ENCODE data around the gene RBM3.
"Not testable (repeated sequence)": the region's sequence is repeated elsewhere in the genome, so short reads cannot be mapped to it uniquely, and the experiment has no call there.

The RBM3 gene

DNA sequence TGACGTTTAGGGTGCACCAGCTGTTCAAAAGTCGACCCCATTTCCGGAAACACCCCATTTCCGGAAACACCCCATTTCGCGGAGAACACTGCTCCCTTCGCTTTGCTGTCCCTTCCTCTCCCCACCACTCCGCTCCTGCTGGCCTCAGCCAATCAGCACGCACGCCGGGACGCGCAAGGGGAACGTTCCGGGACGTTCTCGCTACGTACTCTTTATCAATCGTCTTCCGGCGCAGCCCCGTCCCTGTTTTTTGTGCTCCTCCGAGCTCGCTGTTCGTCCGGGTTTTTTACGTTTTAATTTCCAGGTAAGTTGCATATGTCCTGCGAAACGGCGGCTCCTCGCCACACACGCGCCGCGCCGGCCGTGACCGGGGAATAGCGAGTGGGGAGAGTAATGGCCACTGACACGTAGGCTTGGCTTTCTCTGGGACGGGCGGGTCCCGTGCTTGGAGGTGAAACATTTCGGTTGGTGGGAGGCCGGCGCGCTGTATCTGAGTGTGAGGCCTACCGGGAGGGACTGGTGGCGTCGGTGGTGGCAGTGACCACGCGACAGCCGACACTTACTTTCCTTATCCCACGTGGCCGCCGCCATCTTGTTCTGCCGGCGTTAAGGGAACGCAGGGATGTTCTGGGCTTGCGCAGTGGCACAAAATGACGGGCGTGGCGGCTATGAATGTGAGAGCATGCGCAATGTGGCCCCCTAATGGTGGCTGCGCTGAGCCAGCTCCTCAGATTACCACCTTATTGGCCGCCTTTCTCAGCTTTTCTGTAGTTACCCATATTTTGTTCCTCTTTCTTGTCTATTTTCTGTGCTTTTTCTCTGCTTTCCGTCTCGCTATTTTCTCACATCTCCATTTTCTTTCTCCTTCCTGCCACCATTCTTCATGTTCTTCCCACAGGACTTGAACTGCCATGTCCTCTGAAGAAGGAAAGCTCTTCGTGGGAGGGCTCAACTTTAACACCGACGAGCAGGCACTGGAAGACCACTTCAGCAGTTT lies at the start of gene RBM3:
RBM3 (plus strand) TSS at position 215 of the 997 bp plus-strand sequence; CDS start at position 912, 697 bp downstream.
- ATAC-seq (peak; percentile 94), DNase-seq (peak; percentile 88)

DNA sequence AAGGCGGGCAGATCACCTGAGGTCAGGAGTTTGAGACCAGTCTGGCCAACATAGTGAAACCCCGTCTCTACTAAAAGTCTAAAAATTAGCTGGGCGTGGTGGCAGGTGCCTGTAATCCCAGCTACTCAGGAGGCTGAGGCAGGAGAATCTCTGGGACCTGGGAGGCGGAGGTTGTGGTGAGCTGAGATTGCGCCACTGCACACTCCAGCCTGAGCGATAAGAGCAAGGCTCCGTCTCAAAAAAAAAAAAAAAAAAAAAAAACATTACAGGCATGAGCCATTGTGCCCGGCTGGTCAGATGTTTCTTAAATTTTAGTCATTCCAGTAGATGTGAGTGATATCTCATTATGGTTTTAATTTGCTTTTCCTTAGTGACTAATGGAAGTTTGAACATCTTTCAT lies 48.4 kb upstream of the RBM3 start:
- ATAC-seq, DNase-seq: not testable (repeated sequence)

DNA sequence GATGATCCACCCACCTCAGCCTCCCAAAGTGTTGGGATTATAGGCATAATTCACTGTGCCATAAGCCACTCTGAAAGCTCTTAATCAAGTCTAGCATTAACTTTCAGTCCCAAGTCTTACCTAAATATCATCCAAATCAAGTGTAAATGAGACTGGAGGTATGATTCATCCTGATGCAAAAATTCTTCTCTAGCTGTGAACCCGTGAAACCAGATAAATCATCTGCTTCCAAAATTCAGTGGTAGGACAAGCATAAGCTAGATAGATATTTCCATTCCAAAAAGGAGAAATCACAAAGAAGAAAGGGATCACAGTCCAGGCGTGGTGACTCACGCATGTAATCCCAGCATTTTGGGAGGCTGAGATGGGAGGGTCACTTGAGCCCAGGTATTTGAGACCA lies 43.5 kb upstream of the RBM3 start:
- DNase-seq (no peak), ATAC-seq (no peak)

DNA sequence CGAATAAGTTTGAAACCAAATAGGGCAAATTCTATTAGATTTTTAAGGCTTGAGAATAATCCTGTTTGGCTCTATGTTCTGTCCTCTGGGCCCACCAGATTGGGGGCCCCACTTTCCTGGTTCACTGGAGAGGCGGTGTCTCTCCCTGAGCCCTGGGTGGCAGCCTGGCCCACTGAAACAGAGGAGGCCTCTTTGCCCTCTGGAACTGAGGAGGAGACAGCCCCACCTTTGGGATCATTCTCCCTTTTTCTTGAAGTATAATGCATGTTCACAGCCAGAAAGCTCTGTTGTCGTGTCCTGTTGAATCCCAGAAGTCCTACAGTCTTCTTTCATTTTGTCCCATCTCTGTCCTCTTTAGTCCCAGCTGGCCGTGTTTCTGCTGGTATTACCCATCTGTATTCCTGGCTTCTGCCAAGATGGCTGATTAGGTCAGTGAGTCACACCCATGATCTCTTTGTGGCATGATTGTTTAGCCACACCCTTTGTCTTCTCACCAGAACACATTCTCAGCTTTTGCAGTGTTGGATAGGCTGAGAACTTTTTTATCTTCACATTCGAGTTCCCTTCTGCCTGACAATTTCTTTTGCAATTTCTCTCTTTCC lies 42.8 kb upstream of the RBM3 start:
- no peak for DNase-seq
- peak; percentile 58 for ATAC-seq

DNA sequence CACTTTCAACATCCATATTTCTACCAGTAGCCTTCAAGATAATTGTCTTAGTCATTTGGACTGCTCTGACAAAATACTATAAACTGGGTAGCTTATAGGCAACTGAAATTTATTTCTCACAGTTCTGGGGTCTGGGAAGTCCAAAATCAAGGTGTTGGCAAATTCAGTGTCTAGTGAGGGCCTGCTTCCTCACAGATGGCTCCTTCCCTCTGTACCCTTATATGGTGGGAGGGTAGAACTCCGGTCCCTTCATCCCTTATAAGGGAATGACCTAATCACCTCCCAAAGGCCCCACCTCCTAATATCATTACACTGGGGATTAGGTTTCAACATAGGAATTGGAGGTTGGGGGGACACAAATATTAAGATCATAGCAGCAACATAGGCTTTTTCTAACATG lies 42.1 kb upstream of the RBM3 start:
- ATAC-seq (no peak), DNase-seq (no peak)

DNA sequence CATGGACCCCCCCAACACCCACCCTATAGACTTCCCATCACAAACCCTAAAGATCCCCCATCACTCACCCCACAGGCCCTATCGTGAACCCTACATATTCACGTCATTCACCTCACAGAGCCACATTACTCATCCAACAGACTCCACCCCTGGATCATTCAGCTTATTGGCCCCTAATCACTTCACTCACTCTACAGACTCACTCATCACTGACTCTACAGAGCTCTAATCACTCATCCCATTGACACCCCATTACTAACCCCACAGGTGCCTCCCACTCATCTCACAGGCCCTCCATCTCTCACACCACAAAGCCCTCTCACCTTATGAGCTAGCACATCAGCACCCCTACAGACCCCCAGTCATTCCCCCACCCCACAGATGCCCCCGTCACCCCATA lies 41.1 kb upstream of the RBM3 start:
- ATAC-seq (no peak), DNase-seq (no peak)

DNA sequence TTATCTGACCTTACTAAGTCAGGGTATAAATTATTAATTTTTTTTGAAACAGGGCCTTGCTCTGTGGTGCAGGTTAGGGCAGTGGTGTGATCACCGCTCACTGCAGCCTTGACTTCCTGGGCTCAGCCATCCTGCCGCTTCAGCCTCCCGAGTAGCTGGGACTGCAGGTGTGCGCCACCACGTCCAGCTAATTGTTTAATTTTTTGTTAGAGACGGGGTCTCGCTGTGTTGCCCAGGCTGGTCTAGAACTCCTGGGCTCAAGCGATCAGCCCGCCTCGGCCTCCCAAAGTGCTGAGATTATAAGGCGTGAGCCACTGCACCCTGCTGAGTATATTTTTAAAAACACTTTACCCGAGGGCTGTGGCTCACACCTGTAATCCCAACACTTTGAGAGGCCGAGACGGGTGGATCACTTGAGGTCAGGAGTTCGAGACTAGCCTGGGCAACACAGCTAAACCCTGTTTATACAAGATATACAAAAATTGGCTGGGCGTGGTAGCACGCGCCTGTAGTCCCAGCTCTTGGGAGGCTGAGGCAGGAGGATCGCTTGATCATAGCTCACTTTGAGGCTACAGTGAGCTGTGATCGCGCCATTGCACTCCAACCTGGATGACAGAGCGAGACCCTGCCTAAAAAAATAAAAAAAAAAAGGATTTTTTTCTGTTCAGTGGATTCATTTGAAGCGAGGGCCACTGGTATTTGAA lies 35.5 kb upstream of the RBM3 start:
- no peak for ATAC-seq
- no peak for DNase-seq

DNA sequence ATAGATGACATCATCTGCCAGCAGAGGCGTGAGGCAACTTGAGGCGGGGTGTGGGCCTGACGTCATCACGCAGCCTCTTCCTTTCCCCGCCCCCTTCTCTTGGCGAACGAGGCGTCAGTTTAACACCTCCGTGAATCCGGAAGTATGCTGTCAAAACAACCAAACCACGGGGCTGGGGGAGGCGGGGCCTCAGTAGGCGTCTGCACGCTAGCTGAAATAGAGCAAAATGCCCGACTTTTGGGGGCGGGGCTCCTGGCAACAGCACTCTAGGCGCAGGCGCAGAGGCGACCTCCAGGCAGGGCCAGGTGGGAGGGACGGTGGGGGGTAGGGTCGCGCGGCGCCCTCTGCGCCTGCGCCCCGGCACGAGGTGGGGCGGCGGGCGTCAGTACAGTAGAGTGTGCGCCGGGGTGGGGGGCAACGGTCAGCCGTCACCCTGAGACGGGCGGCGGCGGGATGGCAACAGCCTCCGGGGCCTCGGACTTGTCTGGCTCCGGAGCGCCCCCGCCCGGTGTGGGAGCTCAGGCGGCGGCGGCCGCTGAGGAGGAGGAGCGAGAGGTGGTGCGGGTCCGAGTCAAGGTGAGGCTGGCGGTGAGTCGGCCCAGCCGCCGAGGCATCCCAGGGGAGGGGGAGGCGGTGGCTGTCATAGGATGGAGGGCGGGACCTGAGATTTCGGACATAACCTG lies 34.8 kb upstream of the RBM3 start, which contains the start of gene TBC1D25:
TBC1D25 (plus strand) TSS at position 370 of the 683 bp plus-strand sequence; CDS start at position 454, 84 bp downstream.
- ATAC-seq (peak; percentile 85), DNase-seq (peak; percentile 95)

DNA sequence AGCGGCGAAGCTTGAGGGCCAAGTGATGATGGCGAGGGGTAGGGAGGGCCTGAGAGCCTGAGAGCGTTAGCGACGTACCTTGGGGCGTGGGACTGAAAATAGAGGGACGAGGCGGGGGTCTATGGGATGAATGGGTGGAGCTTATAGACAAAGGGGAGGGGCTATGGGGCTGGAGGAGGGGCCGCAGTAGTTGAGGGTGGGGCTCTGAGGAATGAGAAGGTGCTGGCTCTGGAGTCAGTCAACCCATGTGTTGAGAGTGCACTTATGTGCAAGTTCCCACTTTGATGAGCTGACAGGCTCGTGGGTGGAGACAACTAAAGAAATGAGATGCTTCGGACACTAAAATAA lies 34.3 kb upstream of the RBM3 start:
- ATAC-seq (peak; percentile 63), DNase-seq (peak; percentile 56)

DNA sequence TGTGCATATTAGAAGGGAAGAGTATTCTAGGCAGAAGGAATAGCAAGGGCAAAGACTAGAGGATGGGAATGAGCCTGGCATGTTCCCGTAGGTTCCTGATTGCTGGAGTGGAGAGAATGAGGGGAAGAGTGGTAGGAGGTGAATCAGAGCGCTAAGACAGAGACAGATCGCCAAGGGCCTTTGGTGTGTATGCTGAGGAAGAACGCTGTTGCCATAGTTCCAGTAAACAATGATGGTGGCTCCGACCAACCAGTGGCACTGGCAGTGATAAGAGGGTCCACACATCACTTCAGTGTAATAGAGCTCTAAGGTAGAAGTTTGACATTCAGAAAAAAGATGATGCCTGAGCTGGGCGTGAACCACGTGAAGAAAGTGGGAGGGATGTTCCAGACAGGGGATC lies 33.8 kb upstream of the RBM3 start:
- no peak for DNase-seq
- no peak for ATAC-seq

DNA sequence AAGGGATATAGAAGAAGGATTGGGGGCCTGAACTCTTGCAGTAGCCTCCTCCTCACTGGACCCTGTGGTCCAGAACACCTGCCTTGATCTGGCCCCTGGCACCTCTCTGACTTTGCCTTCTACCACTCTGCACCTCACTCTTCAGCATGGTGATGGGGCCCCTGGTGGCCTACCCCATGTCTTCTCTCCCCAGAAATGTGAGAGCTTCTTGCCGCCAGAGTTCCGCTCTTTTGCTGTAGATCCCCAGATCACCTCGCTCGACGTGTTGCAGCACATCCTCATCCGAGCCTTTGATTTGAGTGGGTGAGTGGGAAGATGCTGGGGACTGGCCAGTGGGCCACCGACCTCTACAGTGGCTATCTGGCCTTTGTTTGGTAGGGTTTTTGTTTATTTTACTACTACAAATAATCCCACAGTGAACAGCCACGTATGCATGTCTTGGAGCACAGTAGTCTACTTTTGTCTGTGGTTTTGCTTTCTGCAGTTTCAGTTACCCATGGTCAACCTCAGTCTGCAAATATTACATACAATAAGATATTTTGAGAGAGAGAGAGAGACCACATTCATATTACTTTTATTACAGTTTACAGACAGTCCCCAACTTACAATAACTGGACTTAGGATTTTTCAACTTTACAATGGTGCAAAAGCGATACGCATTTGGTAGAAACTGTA lies 33.0 kb upstream of the RBM3 start:
- no peak for ATAC-seq

DNA sequence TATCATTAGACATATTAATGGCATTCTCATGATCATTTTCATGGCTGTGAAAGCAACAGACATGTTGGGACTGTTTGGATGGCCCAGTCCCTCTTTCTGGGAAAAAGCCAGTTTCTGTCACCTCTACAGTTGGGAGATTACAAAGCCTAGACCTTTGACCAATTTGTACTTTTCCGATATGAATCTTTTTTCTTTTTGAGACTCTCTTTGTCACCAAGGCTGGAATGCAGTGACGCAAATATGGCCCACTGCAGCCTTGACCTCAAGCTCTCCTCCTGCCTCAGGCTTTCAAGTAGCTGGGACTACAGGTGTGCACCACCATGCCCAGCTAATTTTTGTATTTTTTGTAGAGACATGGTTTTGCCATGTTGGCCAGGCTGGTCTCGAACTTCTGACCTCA lies 25.4 kb upstream of the RBM3 start:
- DNase-seq (no peak), ATAC-seq (no peak)

More for the DNA sequence above, 33.0 kb upstream of the RBM3 start:
- no peak for DNase-seq

DNA sequence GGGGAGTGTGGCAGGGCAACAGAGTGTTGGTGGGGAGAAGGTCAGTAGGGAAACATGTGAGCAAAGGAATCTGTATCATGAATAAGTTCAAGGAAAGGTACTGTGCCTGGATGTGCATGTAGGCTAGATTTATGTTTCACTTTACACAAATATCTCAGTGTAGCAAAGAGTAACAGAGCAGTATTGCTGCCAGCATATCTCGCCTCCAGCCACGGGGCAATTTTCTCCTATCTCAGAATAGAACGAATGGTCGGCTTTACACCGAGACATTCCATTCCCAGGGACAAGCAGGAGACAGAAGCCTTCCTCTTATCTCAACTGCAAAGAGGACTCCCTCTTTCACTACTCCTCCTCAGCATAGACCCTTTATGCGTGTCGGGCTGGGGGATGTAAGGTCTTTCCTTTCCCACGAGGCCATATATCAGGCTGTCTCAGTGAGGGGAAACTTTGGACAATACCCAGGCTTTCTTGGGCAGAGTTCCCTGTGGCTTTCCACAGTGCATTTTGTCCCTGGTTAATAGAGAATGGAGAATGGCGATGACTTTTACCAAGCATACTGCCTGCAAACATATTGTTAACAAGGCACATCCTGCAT lies 18.5 kb upstream of the RBM3 start:
- not testable (repeated sequence) for DNase-seq, ATAC-seq

DNA sequence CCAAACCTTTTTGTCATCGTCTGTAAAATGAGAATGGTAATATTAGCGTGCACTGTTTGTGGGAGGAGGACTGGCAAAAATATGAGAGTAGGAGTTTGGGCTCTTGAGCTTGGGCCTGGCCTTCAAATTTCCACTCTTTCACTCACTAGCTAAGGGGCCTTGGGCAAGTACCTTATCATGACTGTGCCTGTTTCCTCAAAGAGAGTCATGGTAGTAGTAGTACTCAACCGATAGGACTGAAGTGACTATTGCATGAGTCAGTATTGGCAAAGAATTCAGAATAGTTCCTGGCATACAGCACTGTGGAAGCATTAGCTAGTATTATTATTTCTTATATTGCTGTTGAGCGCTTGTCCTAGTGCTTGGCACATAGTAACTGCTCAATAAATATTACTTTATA lies 16.0 kb upstream of the RBM3 start:
- peak; percentile 84 for ATAC-seq
- no peak for DNase-seq

DNA sequence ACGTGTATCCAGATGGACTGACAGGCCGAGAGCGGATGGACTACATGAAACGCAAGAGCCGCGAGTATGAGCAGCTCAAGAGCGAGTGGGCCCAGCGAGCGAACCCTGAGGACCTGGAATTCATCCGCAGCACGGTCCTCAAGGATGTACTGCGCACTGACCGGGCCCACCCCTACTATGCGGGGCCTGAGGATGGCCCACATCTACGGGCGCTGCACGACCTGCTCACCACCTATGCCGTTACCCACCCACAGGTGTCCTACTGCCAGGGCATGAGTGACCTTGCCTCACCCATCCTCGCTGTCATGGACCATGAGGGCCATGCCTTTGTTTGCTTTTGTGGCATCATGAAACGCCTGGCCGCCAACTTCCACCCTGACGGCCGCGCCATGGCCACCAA lies 14.6 kb upstream of the RBM3 start:
- no peak for ATAC-seq

DNA sequence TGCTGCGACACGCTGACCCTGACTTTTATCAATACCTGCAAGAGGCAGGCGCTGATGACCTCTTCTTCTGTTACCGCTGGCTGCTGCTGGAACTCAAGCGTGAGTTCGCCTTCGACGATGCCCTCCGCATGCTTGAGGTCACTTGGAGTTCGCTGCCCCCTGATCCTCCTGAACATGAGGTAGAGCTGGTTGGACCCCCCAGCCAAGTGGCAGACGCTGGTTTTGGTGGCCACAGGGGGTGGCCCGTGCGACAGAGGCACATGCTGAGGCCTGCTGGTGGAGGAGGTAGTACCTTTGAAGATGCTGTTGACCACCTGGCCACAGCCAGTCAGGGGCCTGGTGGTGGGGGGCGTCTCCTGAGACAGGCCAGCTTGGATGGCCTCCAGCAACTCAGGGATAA lies 14.2 kb upstream of the RBM3 start:
- no peak for ATAC-seq
- DNase-seq = no peak

More for the DNA sequence above, 14.6 kb upstream of the RBM3 start:
- DNase-seq = no peak

DNA sequence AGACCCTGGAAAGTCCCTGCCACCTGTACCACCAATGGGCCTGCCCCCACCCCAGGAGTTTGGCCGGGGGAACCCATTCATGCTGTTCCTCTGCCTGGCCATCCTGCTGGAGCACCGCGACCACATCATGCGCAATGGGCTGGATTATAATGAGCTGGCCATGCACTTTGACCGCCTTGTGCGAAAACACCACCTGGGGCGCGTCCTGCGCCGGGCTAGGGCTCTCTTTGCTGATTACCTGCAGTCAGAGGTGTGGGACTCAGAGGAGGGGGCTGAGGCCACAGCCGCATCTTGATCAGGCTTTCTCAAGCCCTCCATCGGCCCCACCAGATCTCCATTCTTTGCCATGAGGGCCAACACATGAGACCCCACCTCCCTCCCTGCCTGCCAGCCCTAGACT lies 13.6 kb upstream of the RBM3 start:
- ATAC-seq (no peak), DNase-seq (no peak)

DNA sequence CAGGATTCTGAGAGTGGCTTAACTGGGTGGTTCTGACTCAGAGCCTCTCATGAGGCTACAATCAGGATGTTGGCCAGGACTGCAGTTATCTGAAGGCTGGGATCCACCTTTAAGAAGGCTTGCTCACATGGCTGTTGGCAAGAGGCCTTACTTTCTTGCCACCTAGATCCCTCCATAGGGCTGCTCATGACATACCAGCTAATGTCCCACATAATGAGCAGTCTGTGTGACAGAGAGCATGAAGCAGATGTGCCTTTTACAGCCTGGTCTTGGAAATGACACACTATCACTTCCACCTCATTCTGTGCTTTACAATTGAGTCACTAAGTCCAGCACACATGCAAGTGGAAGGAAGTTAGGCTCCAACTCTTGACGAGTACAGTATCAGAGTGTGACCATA lies 4.3 kb upstream of the RBM3 start:
- ATAC-seq (peak; percentile 58), DNase-seq (no peak)

DNA sequence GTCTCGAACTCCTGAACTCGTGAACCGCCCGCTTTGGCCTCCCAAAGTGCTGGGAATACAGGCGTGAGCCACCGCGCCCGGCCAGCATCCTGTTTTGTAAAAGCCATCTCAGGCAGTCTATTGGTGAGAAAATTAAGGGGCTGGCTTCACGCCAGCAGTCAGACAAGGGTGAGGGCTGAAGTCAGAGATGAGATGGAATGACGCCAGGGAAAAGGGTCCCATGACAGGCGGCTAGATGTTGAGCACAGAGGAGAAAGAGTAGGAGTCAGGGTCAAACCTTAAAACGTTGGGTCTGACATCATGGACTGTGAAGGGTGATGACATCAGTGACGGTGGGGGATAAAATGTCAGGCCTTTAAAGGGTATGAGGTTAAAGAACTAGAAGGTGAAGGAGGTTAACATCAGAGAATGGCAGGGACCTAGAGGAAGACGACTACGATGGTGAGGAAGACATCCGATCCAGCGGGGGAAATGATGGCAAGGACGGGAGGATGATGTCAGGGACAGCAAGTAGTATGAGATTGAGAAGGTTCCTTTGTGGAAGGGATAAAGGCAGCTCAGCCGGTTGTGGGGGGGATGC lies 504 bp upstream of the RBM3 start:
- DNase-seq = peak; percentile 17

DNA sequence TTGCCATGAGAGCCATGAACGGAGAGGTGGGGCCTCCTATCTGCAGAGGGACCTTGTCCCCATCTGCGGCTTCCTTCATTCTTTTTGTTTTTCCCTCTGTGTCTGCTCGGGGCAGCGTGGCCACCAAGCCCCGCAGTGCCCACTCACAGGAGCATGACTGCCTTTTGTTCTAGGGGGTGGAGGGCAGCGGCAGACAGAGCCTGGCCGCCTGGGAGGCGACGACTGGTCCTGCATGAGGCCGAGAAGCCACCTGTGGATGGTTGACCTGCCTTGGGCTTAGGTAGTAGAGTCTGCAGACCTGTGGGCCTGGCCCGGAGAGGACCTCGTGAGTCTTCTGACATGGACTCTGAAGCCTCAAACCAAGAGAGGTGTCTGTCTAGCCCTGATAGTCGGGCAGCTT lies 1.4 kb downstream of the RBM3 start:
- ATAC-seq (no peak), DNase-seq (no peak)

More for the DNA sequence above, 504 bp upstream of the RBM3 start:
- ATAC-seq = no peak

DNA sequence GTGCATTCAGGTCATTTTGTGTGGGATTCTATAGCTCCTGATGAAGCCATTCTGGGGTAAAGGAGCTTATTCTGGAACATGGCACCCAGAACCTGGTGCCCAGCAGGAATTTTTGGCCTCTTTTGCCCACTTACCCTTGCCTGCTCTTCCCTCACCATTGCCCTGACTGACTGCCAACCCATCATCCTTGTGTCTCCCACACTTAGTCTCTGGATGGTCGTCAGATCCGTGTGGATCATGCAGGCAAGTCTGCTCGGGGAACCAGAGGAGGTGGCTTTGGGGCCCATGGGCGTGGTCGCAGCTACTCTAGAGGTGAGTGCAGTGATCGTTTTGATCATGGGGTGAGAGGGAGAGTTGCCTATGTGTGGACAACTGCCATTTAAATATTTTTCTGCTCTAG lies 1.8 kb downstream of the RBM3 start:
- ATAC-seq = no peak
- no peak for DNase-seq

All from stimulated activated naive CD8-positive, alpha-beta T cell treated with anti-CD3 and anti-CD28 coated beads, Interleukin-15, Interleukin-2, amounts not matched to agents 100 U/mL and 50 U/mL, for 24 hours (primary cell).